Smooth muscle cell (in vitro differentiated cells): Measurements from ENCODE around the gene DCTN4. TPM values are rescaled to one million over a fixed set of nuclear protein-coding genes. Genes with fewer than 3 reads are reported as not detected.

Source experiments
- DNase-seq: peaks from one replicate; lab custom pipeline; 2025; ENCODE audit not compliant: unreplicated experiment; lab: John Stamatoyannopoulos, UW
- H2AFZ ChIP-seq: fragments of 200-600 bp; sonication (generic); 2 replicates; pipeline ENCODE4 v1.6.0; 2016; ENCODE audit warnings: antibody characterized with exemption, low read depth, mild to moderate bottlenecking
- H3F3A ChIP-seq: fragments of 200-600 bp; sonication (generic); 2 replicates; pipeline ENCODE4 v1.6.0; 2017; ENCODE audit warnings: antibody characterized with exemption, low read depth
- H3K27ac ChIP-seq: fragments of 200-600 bp; sonication (generic); 2 replicates; pipeline ENCODE4 v1.5.1; 2016; ENCODE audit warnings: low read depth, mild to moderate bottlenecking
- H3K27me3 ChIP-seq: fragments of 200-600 bp; sonication (generic); 2 replicates; pipeline ENCODE4 v1.6.1; 2016; ENCODE audit warnings: low read depth, mild to moderate bottlenecking
- H3K36me3 ChIP-seq: fragments of 200-600 bp; sonication (generic); 2 replicates; pipeline ENCODE4 v1.5.1; 2016; ENCODE audit warnings: low read depth
- H3K4me1 ChIP-seq: fragments of 200-600 bp; sonication (generic); 2 replicates; pipeline ENCODE4 v1.5.1; 2016; ENCODE audit warnings: low read depth
- H3K4me2 ChIP-seq: fragments of 200-600 bp; sonication (generic); 2 replicates; pipeline ENCODE4 v1.6.0; 2016; ENCODE audit warnings: mild to moderate bottlenecking
- H3K4me3 ChIP-seq: fragments of 200-600 bp; sonication (generic); 2 replicates; pipeline ENCODE4 v1.5.1; 2016; ENCODE audit warnings: mild to moderate bottlenecking
- H3K79me2 ChIP-seq: fragments of 200-600 bp; sonication (generic); 2 replicates; pipeline ENCODE4 v1.6.0; 2016; ENCODE audit warnings: low read depth, mild to moderate bottlenecking
- H3K9ac ChIP-seq: fragments of 200-600 bp; sonication (generic); 2 replicates; pipeline ENCODE4 v1.6.0; 2016; ENCODE audit warnings: low read depth
- H3K9me3 ChIP-seq: fragments of 200-600 bp; sonication (generic); replicated peaks from 2 replicates; pipeline ENCODE4 v1.5.1; 2016; ENCODE audit warnings: low read depth
- H4K20me1 ChIP-seq: fragments of 200-600 bp; sonication (generic); 2 replicates; pipeline ENCODE4 v1.6.0; 2016; ENCODE audit warnings: low read depth
- WGBS: methylation state at CpG from one replicate; pipeline ENCODE4 v1.1.7; 2016; ENCODE audit warnings: low lambda C conversion rate; 5-methylcytosine and 5-hydroxymethylcytosine counted together
- polyA plus RNA-seq: library from polyadenylated mRNA; unstranded; fragments of >200 nt; fragmentation: Nextera tagmentation; extraction: Ambion mirVana; gene quantifications from 2 replicates; pipeline ENCODE4 v1.2.1, GENCODE V29; 2016
- total RNA-seq: library from RNA; depleted of rRNA; stranded (reverse); fragments of >200 nt; gene quantifications from 2 replicates; pipeline ENCODE4 v1.2.3, GENCODE V29; 2014
- TF ChIP-seq, protein P1 (sequence below): fragments of 200-600 bp; sonication (generic); IDR thresholded peaks from 2 replicates; pipeline ENCODE4 v1.5.1; 2017; ENCODE audit warnings: borderline replicate concordance, mild to moderate bottlenecking, antibody characterized with exemption; ENCODE audit not compliant: insufficient read depth, poor library complexity, severe bottlenecking

The DCTN4 gene
- total and polyA plus RNA-seq, 2 experiments from 2014 or later, result 38.7 to 77.7 TPM

DNA sequence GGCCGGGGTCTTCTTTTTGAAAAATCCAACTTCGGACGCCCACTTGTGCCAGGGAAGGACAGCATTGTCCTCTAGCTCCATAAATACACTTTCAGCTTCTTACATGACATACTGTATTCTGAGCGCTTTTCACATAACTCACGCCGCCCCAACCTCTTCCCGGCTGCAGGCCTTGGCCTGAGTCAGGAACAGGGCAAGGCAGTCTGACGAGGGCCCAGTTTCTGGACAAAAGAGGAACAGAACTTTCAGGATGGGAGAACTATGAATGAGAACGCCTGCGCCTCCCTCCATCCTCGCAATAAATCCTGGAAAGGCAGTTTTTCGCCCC, 650 bp downstream of the DCTN4 start:
- H3K9me3 ChIP-seq, result no peaks in the 10 kb centered on the region
- peaks cover 17% of the 10 kb centered on the region for H3K36me3 ChIP-seq
- H3K9ac ChIP-seq, result peak overlapping the region; percentile 97
- no peaks in the 10 kb centered on the region for H3K27me3 ChIP-seq
- peaks cover 49% of the 10 kb centered on the region for H3K79me2 ChIP-seq
- no peak for DNase-seq
- peaks cover 18% of the 10 kb centered on the region for H3K4me1 ChIP-seq
- H3K4me2 ChIP-seq, result peak overlapping the region; percentile 98
- H3K27ac ChIP-seq, result peak overlapping the region; percentile 99
- peak overlapping the region; percentile 97 for H2AFZ ChIP-seq
- WGBS, result 9% methylated on average over 12 of the region's 12 CpGs
- peak overlapping the region; percentile 85 for H3K4me3 ChIP-seq
- H3F3A ChIP-seq, result peaks cover 3% of the 10 kb centered on the region
- TF ChIP-seq, protein P1, sequence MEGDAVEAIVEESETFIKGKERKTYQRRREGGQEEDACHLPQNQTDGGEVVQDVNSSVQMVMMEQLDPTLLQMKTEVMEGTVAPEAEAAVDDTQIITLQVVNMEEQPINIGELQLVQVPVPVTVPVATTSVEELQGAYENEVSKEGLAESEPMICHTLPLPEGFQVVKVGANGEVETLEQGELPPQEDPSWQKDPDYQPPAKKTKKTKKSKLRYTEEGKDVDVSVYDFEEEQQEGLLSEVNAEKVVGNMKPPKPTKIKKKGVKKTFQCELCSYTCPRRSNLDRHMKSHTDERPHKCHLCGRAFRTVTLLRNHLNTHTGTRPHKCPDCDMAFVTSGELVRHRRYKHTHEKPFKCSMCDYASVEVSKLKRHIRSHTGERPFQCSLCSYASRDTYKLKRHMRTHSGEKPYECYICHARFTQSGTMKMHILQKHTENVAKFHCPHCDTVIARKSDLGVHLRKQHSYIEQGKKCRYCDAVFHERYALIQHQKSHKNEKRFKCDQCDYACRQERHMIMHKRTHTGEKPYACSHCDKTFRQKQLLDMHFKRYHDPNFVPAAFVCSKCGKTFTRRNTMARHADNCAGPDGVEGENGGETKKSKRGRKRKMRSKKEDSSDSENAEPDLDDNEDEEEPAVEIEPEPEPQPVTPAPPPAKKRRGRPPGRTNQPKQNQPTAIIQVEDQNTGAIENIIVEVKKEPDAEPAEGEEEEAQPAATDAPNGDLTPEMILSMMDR, result no peak
- peaks cover 13% of the 10 kb centered on the region for H4K20me1 ChIP-seq

DNA sequence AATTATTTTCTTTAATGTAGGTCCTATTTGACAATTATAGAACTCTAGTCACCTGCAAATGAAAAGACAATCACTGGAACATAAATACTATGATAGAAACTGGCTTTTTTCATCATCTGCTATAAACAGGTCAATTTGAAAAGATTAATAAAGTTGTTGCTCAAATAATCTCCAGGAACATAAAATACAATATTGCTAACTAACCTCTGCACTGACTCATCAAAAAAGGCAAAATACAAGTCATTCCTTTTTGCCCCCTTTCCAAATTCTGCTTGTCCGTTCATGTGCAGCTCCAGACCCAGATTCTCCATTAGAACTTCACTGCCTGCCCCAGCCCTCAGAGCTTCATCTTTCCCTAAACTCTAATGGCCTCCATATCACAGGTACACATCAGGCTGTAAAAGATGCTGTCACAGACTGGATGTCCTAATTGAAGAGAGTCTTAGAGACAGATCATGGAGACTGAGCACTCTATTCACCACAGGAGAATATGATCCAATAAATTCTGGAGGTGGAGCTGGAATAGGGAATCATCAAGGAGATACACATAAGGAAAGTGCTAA, 1.6 kb downstream of the DCTN4 start:
- Histone ChIP-seq H3K9me3 (no peaks in the 10 kb centered on the region), H3F3A (peaks cover 8% of the 10 kb centered on the region), H3K36me3 (peaks cover 23% of the 10 kb centered on the region), H3K4me3 (peak overlapping the region; percentile 85), H3K79me2 (peaks cover 58% of the 10 kb centered on the region), H3K9ac (peak overlapping the region; percentile 97), H3K27ac (peak overlapping the region; percentile 99), H3K27me3 (no peaks in the 10 kb centered on the region), H3K4me1 (peaks cover 15% of the 10 kb centered on the region), H3K4me2 (peak overlapping the region; percentile 98), H4K20me1 (peaks cover 20% of the 10 kb centered on the region), H2AFZ (no peak overlapping the region)
- TF ChIP-seq, protein P1, result no peak
- WGBS, result 92% methylated on average over 1 of the region's 1 CpG
- no peak for DNase-seq

DNA sequence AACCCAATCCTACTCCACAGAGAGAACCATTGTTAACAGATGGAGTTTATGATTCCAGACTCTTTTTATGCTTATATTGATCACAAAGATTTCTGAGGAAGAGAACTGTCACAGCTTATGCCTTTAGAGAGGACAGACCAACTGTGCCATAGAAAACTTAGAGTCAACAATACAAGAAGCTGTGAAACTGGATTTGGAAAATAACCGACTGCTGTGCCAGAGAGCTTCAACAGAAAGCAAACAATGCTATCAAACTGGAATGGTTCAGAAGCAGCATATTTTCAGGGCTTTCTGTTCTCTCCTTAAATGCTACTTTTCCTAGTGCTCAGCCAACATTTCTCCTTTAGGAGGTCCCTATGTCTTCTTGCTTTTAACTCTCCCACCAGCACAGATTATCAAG, 5.0 kb downstream of the DCTN4 start:
- Histone ChIP-seq H3K79me2 (peaks cover 91% of the 10 kb centered on the region), H3K4me2 (no peak overlapping the region), H3K9ac (no peak overlapping the region), H3K9me3 (no peaks in the 10 kb centered on the region), H3K27ac (peak overlapping the region; percentile 2), H4K20me1 (peaks cover 41% of the 10 kb centered on the region), H2AFZ (no peak overlapping the region), H3K27me3 (no peaks in the 10 kb centered on the region), H3F3A (peaks cover 14% of the 10 kb centered on the region), H3K4me1 (peaks cover 19% of the 10 kb centered on the region), H3K4me3 (no peak overlapping the region), H3K36me3 (peaks cover 31% of the 10 kb centered on the region)
- 81% methylated on average over 1 of the region's 1 CpG for WGBS
- no peak for DNase-seq
- TF ChIP-seq, protein P1, result no peak

DNA sequence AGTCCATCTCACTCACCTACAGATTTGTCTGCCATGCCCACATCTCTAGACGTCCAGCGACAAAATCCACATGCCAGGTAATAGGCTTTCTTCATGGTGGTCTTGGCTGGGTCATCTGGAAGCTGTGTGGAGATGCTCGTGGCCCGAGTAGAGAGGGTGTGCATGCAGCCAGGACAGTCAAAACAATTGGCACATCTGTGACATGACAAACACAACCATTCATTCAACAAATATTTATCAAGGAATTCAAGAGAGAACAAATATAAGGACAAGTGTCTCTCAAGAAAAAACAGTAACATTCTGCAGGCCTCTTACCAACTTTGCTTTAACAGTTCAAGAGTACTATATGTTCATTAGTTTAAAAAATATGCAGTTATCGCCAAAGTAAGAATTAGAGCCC, 5.4 kb downstream of the DCTN4 start:
- no peak overlapping the region for H3K27ac ChIP-seq

More for the DNA sequence above, 5.4 kb downstream of the DCTN4 start:
- H3K9me3 ChIP-seq, result no peaks in the 10 kb centered on the region
- TF ChIP-seq, protein P1, result no peak
- H3K4me1 ChIP-seq, result peaks cover 19% of the 10 kb centered on the region
- no peak overlapping the region for H3K4me3 ChIP-seq
- no peaks in the 10 kb centered on the region for H3K27me3 ChIP-seq
- no peak overlapping the region for H3K9ac ChIP-seq
- peaks cover 93% of the 10 kb centered on the region for H3K79me2 ChIP-seq
- WGBS, result 95% methylated on average over 5 of the region's 5 CpGs
- peaks cover 31% of the 10 kb centered on the region for H3K36me3 ChIP-seq
- peaks cover 41% of the 10 kb centered on the region for H4K20me1 ChIP-seq
- DNase-seq, result no peak
- peaks cover 14% of the 10 kb centered on the region for H3F3A ChIP-seq
- no peak overlapping the region for H2AFZ ChIP-seq
- no peak overlapping the region for H3K4me2 ChIP-seq
